Left forelimb (tissue), 1 donor: ENCODE data around the gene KRT84.

Source experiments
- DNase-seq: peaks from one replicate; pipeline ENCODE4 v3.0.0-alpha.2; 2018; ENCODE audit warnings: low spot score

Gene KRT84, protein sequence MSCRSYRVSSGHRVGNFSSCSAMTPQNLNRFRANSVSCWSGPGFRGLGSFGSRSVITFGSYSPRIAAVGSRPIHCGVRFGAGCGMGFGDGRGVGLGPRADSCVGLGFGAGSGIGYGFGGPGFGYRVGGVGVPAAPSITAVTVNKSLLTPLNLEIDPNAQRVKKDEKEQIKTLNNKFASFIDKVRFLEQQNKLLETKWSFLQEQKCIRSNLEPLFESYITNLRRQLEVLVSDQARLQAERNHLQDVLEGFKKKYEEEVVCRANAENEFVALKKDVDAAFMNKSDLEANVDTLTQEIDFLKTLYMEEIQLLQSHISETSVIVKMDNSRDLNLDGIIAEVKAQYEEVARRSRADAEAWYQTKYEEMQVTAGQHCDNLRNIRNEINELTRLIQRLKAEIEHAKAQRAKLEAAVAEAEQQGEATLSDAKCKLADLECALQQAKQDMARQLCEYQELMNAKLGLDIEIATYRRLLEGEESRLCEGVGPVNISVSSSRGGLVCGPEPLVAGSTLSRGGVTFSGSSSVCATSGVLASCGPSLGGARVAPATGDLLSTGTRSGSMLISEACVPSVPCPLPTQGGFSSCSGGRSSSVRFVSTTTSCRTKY

DNA sequence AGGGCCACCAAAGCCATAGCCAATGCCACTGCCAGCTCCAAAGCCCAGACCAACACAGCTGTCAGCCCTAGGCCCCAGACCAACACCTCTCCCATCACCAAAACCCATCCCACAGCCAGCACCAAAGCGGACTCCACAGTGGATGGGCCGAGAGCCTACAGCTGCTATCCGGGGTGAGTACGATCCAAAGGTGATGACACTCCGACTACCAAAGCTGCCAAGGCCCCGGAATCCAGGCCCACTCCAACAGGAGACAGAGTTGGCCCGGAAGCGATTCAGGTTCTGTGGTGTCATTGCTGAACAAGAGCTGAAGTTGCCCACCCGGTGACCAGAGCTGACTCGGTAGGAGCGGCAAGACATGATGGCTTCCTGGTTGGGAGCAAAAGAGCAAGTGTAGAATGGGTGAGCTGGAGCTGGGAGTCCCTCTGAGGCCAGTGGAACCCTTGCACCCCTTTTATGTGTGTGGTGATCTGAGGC, at the start of gene KRT84:
Gene KRT84 (minus strand): TSS at position 427 of the 477 bp plus-strand sequence. CDS start 67 bp downstream, at position 360.
- DNase-seq: no peak

DNA sequence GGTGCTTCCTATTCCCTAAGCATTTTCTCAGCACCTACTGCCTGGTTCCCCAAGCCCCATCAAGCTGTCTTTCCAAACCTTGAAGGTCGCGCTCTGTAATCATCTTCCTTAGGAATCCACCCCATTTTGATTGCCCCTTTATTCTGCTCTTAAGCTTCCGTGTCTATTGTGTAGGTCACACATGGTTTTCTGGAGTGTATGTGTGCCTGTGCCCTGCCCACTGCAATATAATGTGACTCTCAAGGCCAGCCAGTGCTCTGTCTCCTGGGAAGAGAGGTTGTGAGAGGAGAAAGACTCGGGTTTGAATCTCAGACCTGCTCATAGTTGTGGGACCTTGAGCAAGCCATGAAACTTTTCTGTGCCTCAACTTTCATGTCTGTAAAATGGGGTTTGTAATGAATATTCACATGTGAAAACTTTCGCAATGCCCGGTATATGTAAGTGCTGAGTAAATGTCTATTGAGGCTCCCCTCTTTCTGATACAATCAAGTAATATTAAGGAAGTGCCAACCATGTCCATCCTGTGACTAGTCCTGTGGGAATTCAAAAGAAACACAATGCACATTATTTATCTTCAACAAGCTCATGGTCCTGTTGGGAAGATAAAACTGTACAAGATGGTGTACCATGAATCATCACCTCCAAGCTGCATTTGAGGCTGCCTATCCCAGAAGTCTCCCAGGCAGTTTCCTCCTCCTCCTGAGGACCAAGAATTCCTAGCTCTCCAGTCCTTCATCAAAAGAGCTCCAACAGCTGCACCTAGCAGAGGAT, 49.5 kb upstream of the KRT84 start:
- no peak for DNase-seq

DNA sequence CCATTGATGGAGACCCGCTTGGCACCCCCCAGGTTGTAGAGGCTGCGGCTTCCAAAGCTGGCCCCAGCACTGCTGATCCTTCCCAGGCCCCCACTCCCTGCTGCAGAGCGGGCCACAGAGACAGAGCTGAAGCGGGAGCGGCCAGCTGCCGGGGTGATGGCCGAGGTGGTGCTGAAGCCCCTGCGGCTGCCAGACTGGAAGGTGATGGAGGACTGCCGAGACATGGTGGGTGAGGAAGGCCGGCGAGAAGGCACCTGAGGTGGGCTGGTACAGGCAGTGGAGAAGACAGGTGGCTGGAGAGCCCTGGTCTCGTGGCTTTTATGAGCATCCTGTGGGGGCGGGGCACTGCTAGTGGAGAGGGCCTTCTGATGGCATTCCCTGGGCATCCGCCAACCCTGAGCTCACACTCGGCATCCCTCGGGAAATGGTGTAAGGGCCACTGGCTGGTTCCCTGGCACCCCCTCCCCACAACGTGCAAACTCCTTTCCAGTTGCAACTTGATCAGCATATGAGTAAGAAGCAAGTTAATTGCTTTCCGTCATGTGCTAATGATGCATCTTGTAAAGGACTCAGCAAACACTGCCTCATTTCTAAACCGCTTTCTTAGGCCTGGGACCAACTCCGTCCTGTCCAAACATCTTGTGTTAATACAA, 48.8 kb upstream of the KRT84 start, which contains the start of gene KRT75:
Gene KRT75 (minus strand): TSS at position 291 of the 653 bp plus-strand sequence. CDS start 67 bp downstream, at position 224.
- peak; percentile 49 for DNase-seq

DNA sequence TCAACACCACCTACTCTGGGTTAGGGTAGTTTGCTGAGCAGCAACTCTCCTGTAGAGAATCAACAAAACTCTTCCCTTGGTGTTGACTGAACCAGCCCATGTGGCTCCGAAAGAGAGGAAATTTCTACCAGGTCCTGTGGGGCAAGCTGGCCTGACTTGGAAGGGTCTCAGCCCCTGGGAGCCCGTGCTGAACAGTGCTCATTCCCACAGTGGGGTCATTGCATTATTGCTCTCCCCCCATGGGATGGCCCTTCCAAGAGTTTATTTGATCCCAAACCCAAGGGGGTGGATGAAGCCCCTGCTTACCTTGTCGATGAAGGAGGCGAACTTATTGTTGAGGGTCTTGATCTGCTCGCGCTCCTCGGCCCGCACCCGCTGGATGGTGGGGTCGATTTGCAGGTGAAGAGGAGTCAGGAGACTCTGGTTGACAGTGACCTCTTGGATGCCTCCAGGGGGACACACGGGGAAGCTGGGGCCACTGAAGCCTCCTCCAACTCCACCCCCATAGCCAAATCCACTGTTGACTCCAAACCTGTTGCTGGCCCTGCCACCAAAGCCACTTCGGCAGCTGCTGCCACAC, 48.1 kb upstream of the KRT84 start:
- peak; percentile 63 for DNase-seq

DNA sequence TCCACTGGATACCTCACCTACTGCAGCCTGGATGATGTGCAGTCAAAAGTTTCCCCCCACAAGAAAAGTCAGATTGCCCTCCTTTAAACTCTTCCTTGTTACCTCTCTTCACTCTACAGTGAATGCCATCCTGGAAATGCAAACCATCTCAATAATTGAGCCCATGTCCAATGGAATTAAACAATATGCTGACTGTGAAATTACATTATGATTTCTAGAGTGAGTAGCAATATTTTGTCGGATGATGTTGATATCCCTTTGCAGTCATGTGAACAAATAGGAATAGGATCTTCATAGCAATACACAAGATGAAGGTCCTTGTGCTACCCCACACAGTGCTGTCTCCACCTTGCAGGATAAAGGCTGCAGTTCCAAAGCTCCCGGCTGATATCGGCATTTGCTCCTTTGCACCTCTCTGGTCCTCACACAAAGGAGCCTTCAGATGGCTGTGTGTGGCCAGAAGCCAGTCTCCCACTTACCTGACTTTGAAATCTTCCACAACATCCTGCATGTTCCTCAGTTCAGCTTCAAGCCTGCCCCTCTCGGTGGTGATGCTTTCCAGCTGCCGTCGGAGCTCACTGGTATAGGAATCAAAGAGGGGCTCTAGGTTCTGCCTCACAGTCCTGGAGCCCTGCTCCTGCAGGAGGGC, 47.2 kb upstream of the KRT84 start:
- DNase-seq: peak; percentile 15

DNA sequence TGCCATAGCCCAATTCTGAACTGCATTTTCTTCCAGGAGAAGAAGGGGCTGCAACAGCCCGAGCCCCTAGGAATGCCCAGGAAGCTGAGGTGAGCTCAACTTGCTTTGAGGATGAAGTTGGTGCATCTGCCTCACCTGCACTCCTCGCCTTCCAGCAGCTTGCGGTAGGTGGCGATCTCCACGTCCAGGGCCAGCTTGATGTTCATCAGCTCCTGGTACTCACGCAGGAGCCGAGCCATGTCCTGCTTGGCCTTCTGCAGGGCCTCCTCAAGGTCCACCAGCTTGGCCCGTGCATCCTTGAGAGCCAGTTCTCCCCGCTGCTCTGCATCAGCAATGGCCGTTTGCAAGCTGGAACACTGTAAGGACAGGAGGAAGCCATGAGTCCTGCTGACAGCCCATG, 42.7 kb upstream of the KRT84 start:
- no peak for DNase-seq

DNA sequence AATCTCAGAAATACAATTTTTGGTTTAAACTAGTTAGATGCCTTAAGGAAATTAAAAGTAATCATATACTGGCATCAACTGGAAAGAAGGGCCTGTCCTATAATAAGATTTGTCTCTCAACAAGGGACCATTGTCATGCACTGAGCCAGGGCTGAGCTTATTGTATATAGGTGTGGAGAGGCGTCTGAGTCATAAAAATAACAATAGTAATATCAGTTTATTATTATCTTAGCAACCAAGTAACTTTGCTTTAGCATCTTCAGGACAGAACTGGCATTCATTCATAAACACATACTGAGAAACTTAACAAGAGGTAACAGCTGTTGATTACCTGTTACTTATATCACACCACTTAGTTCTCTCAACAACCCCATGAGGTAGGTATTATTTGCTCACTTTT, 41.6 kb upstream of the KRT84 start:
- DNase-seq: no peak

DNA sequence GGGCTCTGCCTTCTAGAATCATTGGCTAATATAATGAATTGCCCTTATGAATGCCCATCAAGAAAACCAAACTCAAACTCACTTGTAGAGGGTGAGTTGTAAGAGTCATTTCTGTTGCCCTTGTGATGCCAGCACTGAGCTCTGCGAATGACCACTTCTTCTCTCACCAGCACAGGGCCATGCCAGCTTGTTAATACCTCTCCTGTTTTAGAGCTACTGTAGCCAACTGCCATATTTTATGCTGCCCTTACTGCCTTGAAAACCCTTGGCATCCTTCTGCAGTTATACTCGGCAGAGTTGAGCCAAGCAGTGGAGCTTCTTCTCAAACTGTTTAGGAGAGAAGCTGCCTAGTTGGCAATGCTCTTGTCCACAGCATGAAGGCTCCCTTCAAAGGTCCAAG, 40.6 kb upstream of the KRT84 start:
- DNase-seq: no peak

DNA sequence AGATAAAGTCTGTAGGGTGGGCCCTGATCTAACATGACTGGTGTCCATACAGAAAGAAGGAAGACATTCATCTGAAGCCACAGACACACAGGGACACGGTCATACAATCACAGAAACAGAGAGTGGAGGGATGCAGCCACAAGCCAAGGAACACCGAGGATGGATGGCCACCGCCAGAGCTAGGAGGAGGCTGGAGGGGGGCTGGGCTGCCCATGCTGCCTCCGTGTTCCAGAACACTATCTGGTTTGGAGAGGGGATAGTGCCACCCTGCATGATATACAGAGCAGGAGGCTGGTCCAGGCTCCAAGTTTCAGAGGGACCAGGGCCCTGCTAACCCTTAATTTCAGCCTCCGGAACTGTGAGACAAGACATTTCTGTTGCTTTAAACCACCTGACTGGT, 40.0 kb upstream of the KRT84 start:
- no peak for DNase-seq

DNA sequence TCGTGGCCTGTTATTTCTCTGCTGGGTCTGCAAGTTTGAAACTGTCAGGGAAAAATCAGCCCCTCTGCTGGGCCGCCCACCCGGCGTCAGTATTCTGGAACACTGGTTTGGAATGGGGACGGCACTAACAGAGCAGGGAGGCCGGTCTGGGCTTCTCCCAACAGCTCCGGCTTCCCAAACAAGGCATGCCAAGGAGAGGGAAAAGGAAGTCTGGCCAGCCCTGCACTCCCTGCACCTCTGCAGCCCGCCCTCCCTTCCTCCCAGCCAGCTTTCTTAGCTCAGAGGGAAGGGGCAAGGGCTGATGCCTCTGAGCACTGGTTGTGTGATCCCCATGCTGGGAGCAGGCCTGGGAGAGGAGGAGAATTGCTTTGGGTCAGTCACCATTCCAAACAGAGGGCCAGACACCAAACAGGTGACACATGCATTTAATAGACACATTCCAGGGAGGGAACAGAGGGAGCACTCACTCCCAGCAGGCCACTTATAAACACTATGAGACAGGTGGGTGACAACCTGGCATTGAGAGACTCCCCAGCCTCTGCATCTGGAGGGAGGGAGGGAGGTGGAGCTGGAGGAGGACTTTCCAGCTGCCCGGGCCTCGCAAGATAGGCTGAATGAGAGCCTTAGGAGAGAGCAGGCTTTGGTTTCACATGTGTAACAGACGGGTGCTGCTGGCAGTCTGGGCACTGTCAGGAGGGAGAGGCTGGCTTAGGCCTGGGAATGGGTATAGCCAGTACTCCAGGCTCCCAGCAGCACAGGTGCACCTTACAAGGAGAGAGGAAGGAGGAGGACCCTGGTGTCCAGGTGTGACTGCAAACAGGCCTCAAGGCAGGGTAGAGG, 38.4 kb upstream of the KRT84 start:
- no peak for DNase-seq

DNA sequence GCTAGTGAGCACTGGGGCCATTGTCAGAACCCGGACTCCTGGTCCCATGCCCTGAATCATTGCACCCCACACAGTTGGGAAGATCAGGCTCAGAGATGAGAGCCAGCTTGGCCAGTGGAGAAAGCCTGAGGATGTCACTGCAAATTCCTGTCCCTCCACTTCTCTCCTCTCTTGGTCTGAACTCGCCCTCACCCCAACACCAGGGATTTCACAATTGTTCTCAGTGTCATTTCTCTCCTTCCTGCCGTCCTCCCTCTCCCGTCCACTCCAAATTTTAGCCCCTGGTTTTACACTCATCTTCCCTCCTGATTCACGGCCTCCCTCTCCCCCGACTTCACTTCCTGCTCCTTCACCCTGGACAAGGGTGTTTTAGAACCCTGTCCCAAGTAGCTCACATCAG, 37.6 kb upstream of the KRT84 start:
- DNase-seq: no peak

DNA sequence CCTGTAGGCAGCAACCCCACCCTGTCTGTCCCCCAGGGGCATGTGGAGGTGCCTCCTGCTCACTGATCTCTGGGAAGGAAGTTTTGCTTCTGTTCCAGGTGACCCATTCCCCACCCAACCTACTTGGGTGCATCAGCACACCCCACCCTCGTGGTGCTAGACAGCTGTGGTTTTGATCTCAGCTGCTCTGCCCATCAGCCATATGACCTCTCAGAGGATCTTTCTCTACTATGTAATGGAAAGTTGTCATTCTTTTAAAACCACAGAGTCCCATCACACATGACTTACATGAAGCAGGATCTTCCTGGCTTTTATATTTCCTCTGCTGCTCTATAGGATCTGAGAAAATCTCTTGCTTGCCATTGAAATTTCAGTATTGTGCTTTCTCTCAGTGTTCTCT, 34.2 kb upstream of the KRT84 start:
- DNase-seq: no peak

DNA sequence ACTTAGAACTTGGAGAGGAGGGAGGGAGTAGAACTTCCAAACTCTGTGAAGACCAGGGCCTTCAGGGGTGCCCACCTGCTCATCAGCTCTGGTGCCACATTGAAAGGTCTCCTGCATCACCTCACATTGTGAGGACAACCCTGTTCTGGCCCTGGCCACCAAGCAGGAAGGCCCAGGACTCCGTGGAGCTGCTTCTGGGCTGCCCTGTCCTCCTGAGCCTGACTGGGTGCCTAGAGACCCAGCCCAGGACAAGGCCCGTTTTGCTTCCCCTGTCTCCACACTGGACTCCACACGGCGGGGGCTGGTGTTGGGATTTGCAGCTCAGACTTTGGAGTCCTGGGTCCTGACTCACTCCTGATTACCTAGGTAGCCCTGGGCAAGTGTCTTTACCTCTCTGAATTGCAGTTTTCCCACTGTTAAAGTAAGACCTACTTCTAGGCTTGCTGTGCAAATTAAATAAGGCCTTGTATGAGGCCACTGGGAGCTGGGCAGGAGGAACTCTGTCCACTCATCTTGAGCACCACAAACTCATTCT, 33.2 kb upstream of the KRT84 start:
- no peak for DNase-seq

DNA sequence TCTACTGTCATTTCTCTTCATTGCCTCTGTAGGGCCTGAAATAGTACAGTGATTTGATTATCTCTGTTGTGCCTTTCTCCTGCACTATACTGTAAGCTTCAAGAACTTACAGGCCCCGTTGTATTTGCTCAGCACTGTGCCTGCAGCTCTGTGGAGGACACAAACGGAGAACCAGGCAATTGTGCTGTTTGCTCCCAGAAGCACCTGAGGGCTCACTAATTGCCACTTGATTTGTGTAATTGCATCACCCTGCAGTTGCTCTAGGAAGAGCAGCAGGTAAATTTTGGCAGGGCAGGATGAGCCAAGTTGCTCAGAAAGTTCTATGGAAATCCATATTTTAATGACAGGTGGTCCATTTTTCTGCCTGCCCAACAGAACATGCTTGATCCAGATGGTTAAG, 32.3 kb upstream of the KRT84 start:
- DNase-seq: no peak

DNA sequence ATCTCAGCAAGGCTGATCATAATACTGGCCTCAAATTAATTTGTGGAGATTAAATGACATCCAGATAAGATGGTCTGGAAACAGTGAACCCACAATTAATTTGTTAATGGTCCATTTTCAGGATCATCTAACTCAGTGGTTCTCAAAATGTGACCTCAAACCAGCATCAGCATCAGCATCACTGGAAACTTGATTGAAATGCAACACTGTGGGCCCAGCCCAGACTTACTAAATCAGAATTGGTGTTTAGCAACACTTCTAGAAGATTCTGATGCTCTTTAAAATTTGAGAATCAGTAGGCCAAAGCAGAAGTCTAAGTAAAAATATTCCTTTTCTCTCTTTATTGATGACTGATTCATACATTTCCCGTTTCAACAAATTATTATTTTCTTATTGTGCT, 31.3 kb upstream of the KRT84 start:
- no peak for DNase-seq

DNA sequence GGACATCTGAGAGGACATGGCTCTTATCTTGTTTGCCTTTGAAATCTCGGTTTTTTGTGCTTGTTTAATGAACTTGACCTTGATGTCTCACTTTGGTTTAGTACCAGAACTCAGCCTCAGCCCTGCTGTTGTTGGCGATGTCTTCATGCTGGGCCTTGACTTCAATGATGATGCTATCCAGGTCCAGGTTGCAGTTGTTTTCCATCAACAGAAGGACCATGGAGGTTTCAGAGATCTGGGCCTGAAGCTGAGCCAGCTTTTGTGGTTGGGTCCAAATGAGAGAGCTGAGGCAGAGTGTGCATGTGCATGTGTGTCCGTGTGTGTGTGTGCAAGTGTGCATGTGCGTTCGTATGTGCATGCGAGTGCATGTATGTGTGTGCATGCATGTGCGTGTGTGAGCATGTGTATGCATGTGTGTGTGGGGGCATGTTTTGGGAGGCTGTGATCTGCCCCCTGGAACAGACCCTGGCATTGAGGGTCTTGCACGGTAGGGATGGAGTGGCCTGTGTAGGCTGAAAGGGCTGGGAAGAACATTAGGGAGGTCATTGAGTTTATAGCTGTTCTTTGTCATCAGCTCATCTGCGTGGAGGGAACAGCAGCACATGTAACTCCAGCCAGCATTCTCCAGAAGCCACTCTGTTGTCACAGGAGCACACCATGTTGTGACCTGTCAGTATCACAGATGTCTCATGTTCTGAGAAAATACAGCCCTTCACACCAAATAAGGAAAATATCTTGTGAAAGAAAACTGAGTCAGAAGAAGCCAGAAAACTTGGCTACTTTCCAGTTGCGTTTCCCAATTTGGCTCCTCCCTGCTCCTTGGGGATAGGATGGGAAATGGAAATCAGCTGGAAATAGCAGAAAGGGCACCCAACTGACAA, 30.7 kb upstream of the KRT84 start:
- no peak for DNase-seq

DNA sequence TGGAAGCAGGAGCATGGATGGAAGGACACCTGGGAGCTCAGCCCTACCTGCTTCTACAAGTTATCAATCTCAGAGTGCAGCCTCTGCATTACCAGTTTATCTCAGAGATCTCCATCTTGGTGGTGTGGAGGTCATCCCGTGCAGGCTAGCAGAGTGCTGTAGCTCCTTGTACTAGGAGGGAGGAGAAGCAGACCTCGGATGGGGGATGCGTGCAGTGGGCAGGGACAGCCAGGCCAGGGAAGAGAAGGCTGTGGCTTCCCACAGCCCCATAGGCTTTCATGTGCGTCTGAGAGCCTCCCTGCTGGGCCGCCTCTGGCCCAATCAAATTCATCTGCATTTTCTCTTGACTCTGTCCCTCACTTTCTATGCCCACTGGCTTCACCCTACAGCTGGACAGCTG, 29.5 kb upstream of the KRT84 start:
- DNase-seq: no peak

DNA sequence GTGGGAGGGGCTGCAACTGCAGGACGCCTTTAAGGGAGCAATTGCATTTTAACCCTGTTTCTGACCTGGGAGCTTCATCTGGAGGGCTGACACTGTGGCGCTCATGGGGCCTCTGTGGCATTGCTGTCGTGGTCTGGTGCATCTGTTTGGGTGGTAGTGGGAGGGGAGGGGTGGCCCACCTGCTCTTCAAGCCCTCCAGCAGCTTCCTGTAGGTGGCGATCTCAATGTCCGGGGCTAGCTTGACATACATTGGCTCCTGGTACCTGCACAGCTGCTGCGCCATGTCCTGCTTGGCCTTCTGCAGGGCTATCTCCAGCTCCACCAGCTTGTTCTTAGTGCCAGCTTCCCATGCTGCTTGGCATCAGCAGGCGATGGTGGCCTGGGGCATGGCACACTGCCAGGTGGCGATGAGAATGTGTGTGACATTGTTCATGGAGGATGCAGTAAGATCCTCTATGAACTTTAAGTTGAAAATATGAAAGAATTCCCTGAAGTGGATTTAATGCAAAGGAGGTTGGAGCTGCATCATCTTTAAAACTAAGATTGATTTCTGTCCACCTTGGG, 28.4 kb upstream of the KRT84 start:
- DNase-seq: no peak

DNA sequence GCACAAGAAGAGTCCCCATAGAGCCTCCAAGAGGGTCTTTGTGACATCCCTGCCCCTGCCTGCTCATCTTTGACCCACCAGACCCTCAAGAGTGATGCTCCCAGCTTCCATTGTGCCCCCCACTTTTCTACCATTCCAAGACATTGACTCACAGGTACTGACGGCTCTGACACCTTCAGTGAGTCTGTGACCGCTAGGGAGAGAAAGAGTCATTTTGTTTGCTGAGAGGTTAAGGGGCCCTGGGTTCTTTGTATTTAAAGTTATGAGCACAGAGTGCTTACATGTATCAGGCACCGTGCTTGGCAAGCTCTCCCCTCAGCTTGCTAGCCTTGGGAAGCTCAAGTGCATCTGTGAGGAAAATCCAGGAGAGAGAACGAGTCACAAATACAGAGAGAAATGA, 27.8 kb upstream of the KRT84 start:
- no peak for DNase-seq
